Loucy (cell line): ENCODE measurements around the gene CMC2.

Experiments
- H2AFZ ChIP-seq: fragments of 200-600 bp; sonication (generic); 2 replicates; pipeline ENCODE4 v1.6.0; 2016; ENCODE audit warnings: antibody characterized with exemption, mild to moderate bottlenecking, low read length, moderate library complexity
- H3F3A ChIP-seq: fragments of 200-600 bp; 2 replicates; pipeline ENCODE4 v1.6.0; 2016; ENCODE audit warnings: antibody characterized with exemption, low read depth, mild to moderate bottlenecking
- H3K27me3 ChIP-seq: fragments of 200-600 bp; sonication (generic); 2 replicates; pipeline ENCODE4 v1.6.1; 2014; ENCODE audit warnings: low read length, mild to moderate bottlenecking; ENCODE audit not compliant: insufficient read depth, poor library complexity, severe bottlenecking
- H3K36me3 ChIP-seq: fragments of 200-600 bp; sonication (generic); 2 replicates; pipeline ENCODE4 v1.6.1; 2016; ENCODE audit warnings: low read length; ENCODE audit not compliant: insufficient read depth
- H3K4me1 ChIP-seq: fragments of 200-600 bp; sonication (generic); 2 replicates; pipeline ENCODE4 v1.5.1; 2014; ENCODE audit warnings: low read length, mild to moderate bottlenecking; ENCODE audit not compliant: insufficient read depth, poor library complexity, severe bottlenecking
- H3K4me2 ChIP-seq: fragments of 200-600 bp; sonication (generic); 2 replicates; pipeline ENCODE4 v1.6.0; 2014; ENCODE audit warnings: antibody characterized with exemption, low read length, low read depth, mild to moderate bottlenecking; ENCODE audit not compliant: poor library complexity, severe bottlenecking
- H3K4me3 ChIP-seq: fragments of 200-600 bp; sonication (generic); 2 replicates; pipeline ENCODE4 v1.5.1; 2014; ENCODE audit warnings: low read length, mild to moderate bottlenecking, mixed read lengths; ENCODE audit not compliant: poor library complexity, severe bottlenecking
- H3K79me2 ChIP-seq: fragments of 200-600 bp; sonication (generic); 2 replicates; pipeline ENCODE4 v1.6.1; 2014; ENCODE audit warnings: low read length; ENCODE audit not compliant: insufficient read depth
- H3K9ac ChIP-seq: fragments of 200-600 bp; sonication (generic); 2 replicates; pipeline ENCODE4 v1.6.0; 2014; ENCODE audit warnings: mild to moderate bottlenecking, low read depth, low read length, moderate library complexity; ENCODE audit not compliant: poor library complexity, severe bottlenecking
- H3K9me2 ChIP-seq: fragments of 200-600 bp; sonication (generic); replicated peaks from 2 replicates; pipeline ENCODE4 v1.6.1; 2016; ENCODE audit warnings: low read depth, low read length, mixed read lengths
- H3K9me3 ChIP-seq: fragments of 200-600 bp; sonication (generic); 2 replicates; pipeline ENCODE4 v1.6.1; 2014; ENCODE audit warnings: mild to moderate bottlenecking, antibody characterized with exemption, low read length, low read depth; ENCODE audit not compliant: insufficient read depth
- H4K20me1 ChIP-seq: fragments of 200-600 bp; sonication (generic); 2 replicates; pipeline ENCODE4 v1.6.0; 2014; ENCODE audit warnings: antibody characterized with exemption, low read length, mild to moderate bottlenecking; ENCODE audit not compliant: insufficient read depth, poor library complexity, severe bottlenecking
- CTCF ChIP-seq: fragments of 200-600 bp; sonication (generic); conservative IDR thresholded peaks from 2 replicates; pipeline ENCODE4 v1.5.1; 2014; ENCODE audit warnings: mild to moderate bottlenecking, antibody characterized with exemption, low read length
- EZH2phosphoT487 ChIP-seq: fragments of 200-600 bp; IDR thresholded peaks from 2 replicates; pipeline ENCODE4 v1.6.1; 2018; ENCODE audit warnings: antibody characterized with exemption, mild to moderate bottlenecking, moderate library complexity, borderline replicate concordance

Gene CMC2

GRCh38 chr16:80968386-80969113 is 38.1 kb downstream of the CMC2 start:
- Histone ChIP-seq H3F3A (no peaks in the 10 kb centered on the region), H3K4me1 (no peaks in the 10 kb centered on the region), H3K27me3 (no peaks in the 10 kb centered on the region), H3K9me2 (no peaks in the 10 kb centered on the region), H3K9ac (no peak overlapping the region), H3K9me3 (no peaks in the 10 kb centered on the region), H2AFZ (no peak overlapping the region), H3K79me2 (no peaks in the 10 kb centered on the region), H3K4me2 (no peak overlapping the region), H4K20me1 (no peaks in the 10 kb centered on the region), H3K4me3 (no peak overlapping the region), H3K36me3 (no peaks in the 10 kb centered on the region)
- TF ChIP-seq CTCF (no peak), EZH2phosphoT487 (no peak)

GRCh38 chr16:80966617-80967016 is 40.1 kb downstream of the CMC2 start:
- Histone ChIP-seq H2AFZ (no peak overlapping the region), H3F3A (no peaks in the 10 kb centered on the region), H3K27me3 (no peaks in the 10 kb centered on the region), H3K9me2 (no peaks in the 10 kb centered on the region), H3K4me1 (no peaks in the 10 kb centered on the region), H4K20me1 (no peaks in the 10 kb centered on the region), H3K36me3 (no peaks in the 10 kb centered on the region), H3K9ac (no peak overlapping the region), H3K4me3 (no peak overlapping the region), H3K79me2 (no peaks in the 10 kb centered on the region), H3K9me3 (no peaks in the 10 kb centered on the region), H3K4me2 (no peak overlapping the region)
- TF ChIP-seq EZH2phosphoT487 (no peak), CTCF (no peak)

GRCh38 chr16:80964351-80964750 is 42.3 kb downstream of the CMC2 start:
- no peaks in the 10 kb centered on the region for H3F3A ChIP-seq
- no peak overlapping the region for H3K4me3 ChIP-seq
- H3K4me1 ChIP-seq = no peaks in the 10 kb centered on the region

More at GRCh38 chr16:80964351-80964750, 42.3 kb downstream of the CMC2 start:
- H4K20me1 ChIP-seq = no peaks in the 10 kb centered on the region
- no peaks in the 10 kb centered on the region for H3K9me2 ChIP-seq
- H3K9me3 ChIP-seq = peaks cover 6% of the 10 kb centered on the region; the same call in 1 of the 2 replicates
- TF ChIP-seq CTCF (no peak), EZH2phosphoT487 (no peak)
- H3K79me2 ChIP-seq = no peaks in the 10 kb centered on the region
- no peak overlapping the region for H3K4me2 ChIP-seq
- no peak overlapping the region for H3K9ac ChIP-seq
- H3K36me3 ChIP-seq = no peaks in the 10 kb centered on the region
- H2AFZ ChIP-seq = no peak overlapping the region
- H3K27me3 ChIP-seq = no peaks in the 10 kb centered on the region
